NB4 (cell line): Measurements from ENCODE around the gene EEF1AKMT4.
A peak's percentile ranks its signal among the peaks of the same experiment; 100 is the strongest.

ENCODE experiments used
- DNase-seq: peaks from one replicate; pipeline ENCODE4 v3.0.0; 2010; ENCODE audit warnings: low read depth
- H3K4me3 ChIP-seq: one replicate; pipeline ENCODE4 v1.5.1; 2011; ENCODE audit warnings: mild to moderate bottlenecking, low read depth, low read length, moderate library complexity
- MYC ChIP-seq: IDR thresholded peaks from 2 replicates; pipeline ENCODE4 v1.6.1; 2011; ENCODE audit warnings: low read depth, low read length
- POLR2A ChIP-seq: IDR thresholded peaks from 2 replicates; pipeline ENCODE4 v1.6.1; 2011; ENCODE audit warnings: mild to moderate bottlenecking; ENCODE audit not compliant: insufficient read length; ENCODE audit errors: extremely low read depth
- TF ChIP-seq, protein P1 (sequence below): IDR thresholded peaks from one replicate; pipeline ENCODE4 v1.5.1; 2012; ENCODE audit warnings: low read depth, low read length
- TF ChIP-seq, protein P2 (sequence below): IDR thresholded peaks from 2 replicates; pipeline ENCODE4 v1.6.1; 2011; ENCODE audit warnings: low read depth, low read length

Gene EEF1AKMT4

DNA sequence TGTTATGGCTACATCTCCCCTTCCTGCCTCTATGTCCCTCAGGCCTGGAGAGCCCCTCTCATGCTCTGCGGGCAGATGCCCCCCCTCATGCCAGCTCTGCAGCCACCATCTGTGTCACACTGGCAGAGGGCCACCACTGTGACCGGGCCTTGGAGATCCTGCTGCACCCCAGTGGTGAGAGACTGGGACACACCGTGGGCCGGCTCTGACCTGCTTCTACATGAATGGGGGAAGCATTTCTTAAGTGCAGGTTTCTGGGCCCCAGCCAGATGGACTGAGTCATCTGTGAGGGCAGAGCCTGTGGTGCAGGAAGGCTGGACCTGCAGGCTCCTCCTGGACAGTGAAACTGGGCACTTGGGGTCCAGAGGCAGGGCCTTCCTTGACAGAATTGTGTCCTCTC lies 15.2 kb upstream of the EEF1AKMT4 start:
- H3K4me3 ChIP-seq = no peak overlapping the region
- TF ChIP-seq POLR2A (no peak), MYC (no peak)
- TF ChIP-seq, protein P1, sequence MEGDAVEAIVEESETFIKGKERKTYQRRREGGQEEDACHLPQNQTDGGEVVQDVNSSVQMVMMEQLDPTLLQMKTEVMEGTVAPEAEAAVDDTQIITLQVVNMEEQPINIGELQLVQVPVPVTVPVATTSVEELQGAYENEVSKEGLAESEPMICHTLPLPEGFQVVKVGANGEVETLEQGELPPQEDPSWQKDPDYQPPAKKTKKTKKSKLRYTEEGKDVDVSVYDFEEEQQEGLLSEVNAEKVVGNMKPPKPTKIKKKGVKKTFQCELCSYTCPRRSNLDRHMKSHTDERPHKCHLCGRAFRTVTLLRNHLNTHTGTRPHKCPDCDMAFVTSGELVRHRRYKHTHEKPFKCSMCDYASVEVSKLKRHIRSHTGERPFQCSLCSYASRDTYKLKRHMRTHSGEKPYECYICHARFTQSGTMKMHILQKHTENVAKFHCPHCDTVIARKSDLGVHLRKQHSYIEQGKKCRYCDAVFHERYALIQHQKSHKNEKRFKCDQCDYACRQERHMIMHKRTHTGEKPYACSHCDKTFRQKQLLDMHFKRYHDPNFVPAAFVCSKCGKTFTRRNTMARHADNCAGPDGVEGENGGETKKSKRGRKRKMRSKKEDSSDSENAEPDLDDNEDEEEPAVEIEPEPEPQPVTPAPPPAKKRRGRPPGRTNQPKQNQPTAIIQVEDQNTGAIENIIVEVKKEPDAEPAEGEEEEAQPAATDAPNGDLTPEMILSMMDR = no peak
- TF ChIP-seq, protein P2, sequence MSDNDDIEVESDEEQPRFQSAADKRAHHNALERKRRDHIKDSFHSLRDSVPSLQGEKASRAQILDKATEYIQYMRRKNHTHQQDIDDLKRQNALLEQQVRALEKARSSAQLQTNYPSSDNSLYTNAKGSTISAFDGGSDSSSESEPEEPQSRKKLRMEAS = no peak
- peak; percentile 35 for DNase-seq

DNA sequence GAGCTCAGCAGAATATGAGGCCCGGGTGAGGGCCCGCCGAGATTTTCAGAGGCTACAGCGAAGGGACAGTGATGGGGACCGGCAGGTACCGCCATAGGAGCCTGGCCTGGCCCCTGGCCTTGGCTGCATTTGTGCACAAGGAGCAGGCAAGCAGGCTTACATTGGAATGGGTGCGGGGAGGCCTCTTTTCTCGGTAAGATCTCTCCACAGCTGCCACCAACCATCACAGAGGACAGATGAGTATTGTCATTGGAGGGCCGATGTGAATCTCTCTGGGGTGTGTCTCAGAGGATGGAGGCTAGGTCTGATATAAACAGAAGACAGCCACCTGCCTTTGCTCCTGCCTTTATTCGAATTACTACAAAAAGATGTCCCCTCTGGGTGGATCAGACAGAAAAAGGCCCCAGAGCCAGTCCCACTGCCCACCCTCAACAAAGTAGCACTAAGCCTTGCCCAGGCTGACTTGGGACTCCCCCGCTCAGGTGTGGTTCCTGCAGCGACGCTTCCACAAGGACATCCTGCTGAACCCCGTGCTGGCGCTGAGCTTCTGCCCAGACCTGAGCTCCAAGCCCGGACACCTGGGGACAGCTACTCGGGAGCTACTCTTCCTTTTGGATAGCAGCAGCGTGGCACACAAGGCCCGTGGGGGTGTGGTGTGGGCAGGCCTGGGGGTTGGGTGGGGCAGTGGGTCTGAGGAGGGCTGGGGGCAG lies 14.6 kb upstream of the EEF1AKMT4 start:
- no peak for DNase-seq
- H3K4me3 ChIP-seq = no peak overlapping the region
- TF ChIP-seq, protein P2 = no peak
- TF ChIP-seq POLR2A = no peak
- no peak for TF ChIP-seq MYC
- TF ChIP-seq, protein P1 = no peak

DNA sequence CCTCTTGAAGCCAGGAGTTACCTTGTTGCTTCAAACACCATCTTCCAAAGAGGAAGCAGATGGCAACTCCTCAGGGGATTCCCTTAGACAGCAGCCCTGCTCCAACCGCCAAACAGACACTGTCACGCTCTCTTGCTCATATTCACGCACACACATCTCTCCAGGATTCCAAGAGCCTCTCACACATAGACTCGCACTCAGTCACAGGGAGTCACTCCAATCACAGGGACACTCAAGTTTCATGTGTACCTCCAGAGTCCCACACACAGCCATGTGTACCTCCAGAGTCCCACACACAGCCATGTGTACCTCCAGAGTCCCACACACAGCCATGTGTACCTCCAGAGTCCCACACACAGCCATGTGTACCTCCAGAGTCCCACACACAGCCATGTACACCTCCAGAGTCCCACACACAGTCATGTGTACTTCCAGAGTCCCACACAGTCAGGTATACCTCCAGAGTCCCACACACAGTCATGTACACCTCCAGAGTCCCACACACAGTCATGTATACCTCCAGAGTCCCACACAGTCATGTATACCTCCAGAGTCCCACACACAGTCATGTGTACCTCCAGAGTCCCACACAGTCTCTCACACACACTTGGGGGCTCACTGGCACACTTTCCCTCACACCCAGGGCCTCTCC lies 14.0 kb upstream of the EEF1AKMT4 start:
- DNase-seq = peak; percentile 29
- no peak overlapping the region for H3K4me3 ChIP-seq
- TF ChIP-seq, protein P2 = no peak
- TF ChIP-seq MYC = no peak
- TF ChIP-seq, protein P1 = no peak
- TF ChIP-seq POLR2A = no peak

DNA sequence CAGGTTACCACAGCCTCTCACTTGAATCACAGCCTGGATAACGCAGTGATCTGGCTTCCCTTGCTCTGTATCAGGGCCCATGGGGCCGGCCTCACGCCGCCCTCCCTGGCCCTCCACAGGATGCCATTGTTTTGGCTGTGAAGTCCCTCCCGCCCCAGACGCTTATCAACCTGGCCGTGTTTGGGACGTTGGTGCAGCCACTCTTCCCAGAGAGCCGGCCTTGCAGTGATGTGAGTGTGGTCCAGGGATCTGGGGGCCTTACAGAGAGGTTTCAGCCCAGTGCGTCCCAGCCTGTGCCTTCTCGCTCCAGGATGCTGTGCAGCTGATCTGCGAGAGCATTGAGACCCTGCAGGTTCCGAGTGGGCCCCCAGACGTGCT lies 13.4 kb upstream of the EEF1AKMT4 start:
- TF ChIP-seq POLR2A (no peak), MYC (no peak)
- TF ChIP-seq, protein P1 = no peak
- TF ChIP-seq, protein P2 = no peak
- no peak overlapping the region for H3K4me3 ChIP-seq
- DNase-seq = no peak

DNA sequence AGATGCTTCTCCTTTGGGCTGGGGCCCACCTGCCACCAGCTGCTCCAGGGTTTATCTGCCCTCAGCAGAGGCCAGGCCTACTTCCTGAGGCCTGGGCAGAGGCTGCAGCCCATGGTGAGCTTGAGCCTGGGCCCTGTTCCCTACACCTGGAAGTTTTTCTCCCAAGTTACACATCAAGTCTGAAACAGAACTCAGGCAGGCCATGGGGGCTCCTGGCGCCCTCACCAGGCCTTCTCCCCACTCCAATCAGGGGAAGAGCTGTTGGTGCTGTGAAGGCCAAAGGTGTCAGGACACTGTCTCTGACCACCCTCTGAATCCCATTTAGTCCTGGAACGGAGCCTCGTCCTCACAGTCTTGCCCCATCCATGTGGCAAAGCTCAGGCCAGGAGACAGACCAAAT lies 12.8 kb upstream of the EEF1AKMT4 start:
- DNase-seq = no peak
- no peak overlapping the region for H3K4me3 ChIP-seq
- TF ChIP-seq, protein P2 = no peak
- TF ChIP-seq MYC (no peak), POLR2A (no peak)

DNA sequence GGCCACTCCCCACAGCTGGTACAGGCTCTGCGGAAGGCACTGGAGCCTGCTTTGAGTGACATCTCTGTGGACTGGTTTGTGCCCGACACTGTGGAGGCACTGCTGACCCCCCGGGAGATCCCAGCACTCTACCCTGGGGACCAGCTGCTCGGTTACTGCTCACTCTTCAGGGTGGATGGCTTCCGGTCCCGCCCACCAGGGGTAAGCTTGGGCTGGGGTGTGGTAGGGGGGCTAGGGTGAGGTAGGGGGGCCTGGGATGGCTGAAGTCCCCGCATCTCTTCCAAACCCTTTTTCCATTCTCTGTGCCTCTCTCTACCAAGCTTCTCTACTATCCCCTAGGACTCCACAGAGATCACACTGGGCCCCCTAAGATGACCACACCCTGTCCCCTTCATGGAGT lies 12.3 kb upstream of the EEF1AKMT4 start:
- TF ChIP-seq, protein P1 = no peak
- TF ChIP-seq, protein P2 = no peak
- DNase-seq = no peak

More for the DNA sequence above, 12.3 kb upstream of the EEF1AKMT4 start:
- H3K4me3 ChIP-seq = no peak overlapping the region
